GM21529 (cell line): ENCODE data around the gene RHOH.

Source experiments
- ATAC-seq: cut with Tn5 transposase; IDR thresholded peaks from one replicate; pipeline ENCODE4 v1.9.1; 2021; ENCODE audit not compliant: unreplicated experiment

The RHOH gene

GRCh38 chr4:40204507-40205258, 7.9 kb downstream of the RHOH start:
- ATAC-seq: no peak

- peak; percentile 72 for ATAC-seq
Observed at GRCh38 chr4:40205259-40206198, 8.7 kb downstream of the RHOH start.

GRCh38 chr4:40206426-40206825, 9.6 kb downstream of the RHOH start:
- ATAC-seq: no peak

- no peak for ATAC-seq
Observed at GRCh38 chr4:40209401-40209800, 12.6 kb downstream of the RHOH start.

- ATAC-seq: no peak
Observed at GRCh38 chr4:40210776-40211175, 13.9 kb downstream of the RHOH start.

- no peak for ATAC-seq
Observed at GRCh38 chr4:40211224-40212185, 14.7 kb downstream of the RHOH start.

- ATAC-seq: no peak
Observed at GRCh38 chr4:40212674-40213527, 16.1 kb downstream of the RHOH start.

GRCh38 chr4:40214038-40214437, 17.2 kb downstream of the RHOH start:
- no peak for ATAC-seq

GRCh38 chr4:40214661-40215418, 18.0 kb downstream of the RHOH start:
- no peak for ATAC-seq

GRCh38 chr4:40216622-40217366, 20.0 kb downstream of the RHOH start:
- ATAC-seq: no peak

- no peak for ATAC-seq
Observed at GRCh38 chr4:40221744-40222143, 24.9 kb downstream of the RHOH start.

GRCh38 chr4:40223343-40223742, 26.5 kb downstream of the RHOH start:
- ATAC-seq: no peak

- no peak for ATAC-seq
Observed at GRCh38 chr4:40224432-40224831, 27.6 kb downstream of the RHOH start.

GRCh38 chr4:40225497-40225896, 28.7 kb downstream of the RHOH start:
- ATAC-seq: no peak

- ATAC-seq: peak; percentile 66
Observed at GRCh38 chr4:40227284-40227683, 30.5 kb downstream of the RHOH start.

- peak; percentile 49 for ATAC-seq
Observed at GRCh38 chr4:40228497-40229365, 31.9 kb downstream of the RHOH start.

- no peak for ATAC-seq
Observed at GRCh38 chr4:40231316-40231863, 34.6 kb downstream of the RHOH start.
